ENCODE data around the gene SLC35D2. TPM values are rescaled to one million over a fixed set of nuclear protein-coding genes. Genes with fewer than 3 reads are reported as not detected.

The SLC35D2 gene
- total RNA-seq, 1 experiment from 2014 or later = 19.0 TPM

DNA sequence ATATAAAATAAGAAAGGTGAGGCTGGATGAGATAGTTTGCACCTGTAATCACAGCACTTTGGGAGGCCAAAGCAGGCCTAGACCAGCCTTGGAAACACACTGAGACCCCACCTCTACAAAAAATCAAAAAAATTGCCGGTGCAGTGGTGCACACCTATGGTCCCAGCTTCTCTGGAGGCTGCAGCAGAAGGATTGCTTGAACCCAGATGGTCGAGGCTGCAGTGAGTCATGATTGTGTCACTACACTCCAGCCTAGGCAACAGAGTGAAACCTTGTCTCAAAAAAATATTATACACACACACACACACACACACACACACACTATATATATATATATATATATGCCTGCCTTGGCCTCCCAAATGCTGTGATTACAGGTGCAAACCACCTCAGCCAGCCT is 1.3 kb downstream of the SLC35D2 start:
- H3K27me3 ChIP-seq (ENCODE audit: insufficient read depth, low read length) = no peaks in the 10 kb centered on the region
- no peak overlapping the region for H2AFZ ChIP-seq (ENCODE audit: low read length)
- H3K4me1 ChIP-seq (ENCODE audit: insufficient read depth, low read length) = no peaks in the 10 kb centered on the region; the same call in 1 of the 2 replicates
- no CpG with 5 or more reads among the region's 2 CpGs for WGBS (ENCODE audit: extremely low coverage, insufficient read length, low lambda C conversion rate)
- H3K18ac ChIP-seq (ENCODE audit: insufficient read length, low read depth, low read length) = no peak overlapping the region
- DNase-seq = no peak
- no peak overlapping the region for H3K56ac ChIP-seq (ENCODE audit: insufficient read length, low read depth, low read length)
- no peak overlapping the region for H2BK120ac ChIP-seq (ENCODE audit: low read depth, low read length, poor library complexity, severe bottlenecking)
- H3K4me1 Mint-ChIP-seq = peaks cover 16 to 30% of the 10 kb centered on the region in 2 experiments
- no peak overlapping the region for H3K4me3 Mint-ChIP-seq
- no peak overlapping the region for H3K23ac ChIP-seq (ENCODE audit: insufficient read length, low read depth, low read length)
- H4K8ac ChIP-seq (replicated peaks; ENCODE audit: insufficient read length, low read depth, low read length) = no peak overlapping the region
- H3K27ac ChIP-seq (ENCODE audit: insufficient read length, low read depth, low read length) = no peak overlapping the region
- H3K9me3 Mint-ChIP-seq = no peaks in the 10 kb centered on the region
- no peak overlapping the region for H3T11ph ChIP-seq (ENCODE audit: low read length)
- peaks cover 7% of the 10 kb centered on the region for H3K23me2 ChIP-seq (ENCODE audit: insufficient read length, low read depth, low read length, poor library complexity, severe bottlenecking)
- H3K9ac ChIP-seq (ENCODE audit: extremely low read depth, insufficient read length, low read length) = no peak overlapping the region
- H3K27me3 Mint-ChIP-seq (ENCODE audit: low read depth) = no peaks in the 10 kb centered on the region
- H3K4me2 ChIP-seq (ENCODE audit: insufficient read depth, insufficient read length, low read length) = peak overlapping the region; percentile 89
- H2BK5ac ChIP-seq (ENCODE audit: insufficient read length, low read length) = no peak overlapping the region
- H3K4ac ChIP-seq (ENCODE audit: low read depth, low read length) = no peak overlapping the region
- H2BK20ac ChIP-seq (ENCODE audit: low read depth, low read length, poor library complexity, severe bottlenecking) = no peak overlapping the region
- no peak overlapping the region for H3K14ac ChIP-seq (ENCODE audit: insufficient read depth, low read length)
- no peaks in the 10 kb centered on the region for H4K20me1 ChIP-seq (ENCODE audit: control insufficient read depth, insufficient read depth, insufficient read length)
- H3K36me3 Mint-ChIP-seq (ENCODE audit: insufficient read depth in 1 of 3, low read depth in 3 of 3) = peaks cover 0 to 16% (median 4%) of the 10 kb centered on the region in 3 experiments; a peak in 3 of 7 replicates
- H3K27ac Mint-ChIP-seq = no peak overlapping the region
- TF ChIP-seq CTCF (conservative IDR thresholded peaks at IDR 0.05) = no peak
- no peak overlapping the region for H4K5ac ChIP-seq (ENCODE audit: insufficient read length, low read depth, low read length)
- no peak overlapping the region for H2BK12ac ChIP-seq (ENCODE audit: insufficient read length, low read depth, low read length)
- no peaks in the 10 kb centered on the region for H3K9me3 ChIP-seq (ENCODE audit: control insufficient read depth, low read depth, low read length)
- H2AK5ac ChIP-seq (ENCODE audit: insufficient read length, low read length) = no peak overlapping the region
- no peak overlapping the region for H2BK15ac ChIP-seq (ENCODE audit: low read depth, low read length)
- H3K79me2 ChIP-seq (ENCODE audit: insufficient read depth, low read length) = no peaks in the 10 kb centered on the region
- H4K91ac ChIP-seq (ENCODE audit: insufficient read length, low read depth, low read length) = no peak overlapping the region
- no peaks in the 10 kb centered on the region for H3K79me1 ChIP-seq (ENCODE audit: insufficient read depth, low read depth, low read length, poor library complexity, severe bottlenecking)
